SIG-M5 (cell line): ENCODE results near the gene TES.
"Not testable (repeated sequence)": the region's sequence is repeated elsewhere in the genome, so short reads cannot be mapped to it uniquely, and the experiment has no call there.

Experiments
- DNase-seq: peaks from one replicate; lab custom pipeline; 2025; lab: John Stamatoyannopoulos, UW

TES gene

GRCh38 chr7:116223588-116223987 is 13.2 kb downstream of the TES start:
- no peak for DNase-seq

- DNase-seq, result no peak
These were observed 14.3 kb downstream of the TES start for GRCh38 chr7:116224492-116225098.

- no peak for DNase-seq
These were observed 15.5 kb downstream of the TES start for GRCh38 chr7:116225860-116226259.

GRCh38 chr7:116226664-116227063 is 16.3 kb downstream of the TES start:
- DNase-seq, result no peak

GRCh38 chr7:116227678-116228239 is 17.4 kb downstream of the TES start:
- DNase-seq, result no peak

DNA sequence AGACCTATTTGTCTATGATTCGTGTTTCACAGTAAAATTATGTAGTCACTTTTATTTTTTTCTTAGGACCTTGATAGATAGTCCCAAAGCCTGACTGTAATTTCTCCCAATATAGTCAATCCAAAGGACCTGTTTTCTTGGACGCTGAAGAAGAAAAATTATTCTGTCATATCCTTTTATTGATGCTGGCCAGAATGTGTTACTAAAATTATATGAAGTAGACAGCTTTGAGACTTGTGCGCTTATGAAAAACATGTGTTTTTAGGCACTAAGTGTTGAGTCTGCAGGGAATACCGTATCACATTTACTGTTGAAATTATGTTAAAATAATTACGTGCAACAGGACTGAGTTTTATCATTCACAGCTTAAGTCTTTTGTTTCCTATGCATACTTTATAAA is 17.9 kb downstream of the TES start:
- no peak for DNase-seq

DNA sequence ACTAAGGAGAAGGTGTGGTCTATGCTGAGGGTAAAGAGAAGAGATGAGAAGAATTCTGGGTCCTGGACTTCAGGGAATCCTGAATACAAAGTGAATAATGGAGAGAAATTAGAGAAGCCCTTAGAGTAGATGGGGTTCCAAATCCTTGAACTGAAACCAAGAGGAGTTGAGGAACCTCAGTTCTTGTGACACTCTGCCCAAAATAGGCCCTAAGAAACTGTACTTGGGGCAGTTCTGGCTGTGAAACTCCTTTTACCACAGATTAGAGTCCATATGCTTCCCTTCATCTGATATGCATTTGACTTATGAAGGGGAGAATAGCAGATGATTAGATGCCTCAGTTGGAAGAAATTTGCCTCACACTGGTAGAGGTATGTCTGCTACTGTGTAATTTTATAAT is 19.0 kb downstream of the TES start:
- no peak for DNase-seq

- DNase-seq, result no peak
These were observed 20.1 kb downstream of the TES start for GRCh38 chr7:116230191-116231005.

GRCh38 chr7:116231543-116231942 is 21.2 kb downstream of the TES start:
- DNase-seq, result no peak

DNA sequence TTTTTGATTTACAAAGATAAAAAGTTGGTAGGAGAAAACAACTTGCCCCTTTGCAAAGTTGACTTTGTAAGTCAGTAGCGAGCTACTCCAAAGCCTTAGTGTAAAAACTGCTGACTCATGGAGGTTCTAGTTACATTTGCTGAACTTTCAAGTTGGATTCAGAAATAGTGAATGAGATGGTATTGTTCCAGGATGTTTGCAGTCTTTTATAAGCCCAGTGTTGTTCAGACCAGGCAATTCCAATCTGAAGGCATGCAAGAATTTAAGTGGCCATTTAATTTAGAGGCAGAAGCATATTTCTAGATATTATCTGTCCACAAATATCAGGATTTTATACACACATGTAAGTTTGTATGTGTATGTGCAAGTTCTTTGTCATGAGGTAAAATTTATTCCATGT is 21.6 kb downstream of the TES start:
- DNase-seq, result no peak

- DNase-seq, result no peak
These were observed 22.0 kb downstream of the TES start for GRCh38 chr7:116232350-116232749.

DNA sequence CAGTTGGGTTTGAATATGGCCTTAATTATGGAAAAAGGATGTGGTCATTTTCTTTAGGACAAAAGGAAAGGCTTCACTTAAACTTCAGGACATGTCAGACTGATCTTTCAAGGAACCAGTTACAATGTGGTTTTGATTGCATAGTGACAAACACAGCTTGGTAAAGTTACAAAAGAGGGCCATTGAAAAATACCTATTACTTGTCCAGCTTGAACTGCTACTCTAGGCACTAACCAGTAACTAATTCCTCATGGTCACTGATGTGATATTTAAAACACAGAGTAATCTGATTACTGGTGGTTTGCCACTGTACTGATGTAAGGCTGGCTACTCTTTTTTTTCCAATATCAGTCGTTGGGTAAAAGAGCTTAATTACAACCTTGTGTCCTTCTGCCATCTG is 22.6 kb downstream of the TES start:
- no peak for DNase-seq

- no peak for DNase-seq
These were observed 24.3 kb downstream of the TES start for GRCh38 chr7:116234517-116235200.

GRCh38 chr7:116235380-116235779 is 25.0 kb downstream of the TES start:
- DNase-seq, result no peak

- no peak for DNase-seq
These were observed 25.8 kb downstream of the TES start for GRCh38 chr7:116236020-116236630.

- DNase-seq, result no peak
These were observed 28.7 kb downstream of the TES start for GRCh38 chr7:116239020-116239419.

DNA sequence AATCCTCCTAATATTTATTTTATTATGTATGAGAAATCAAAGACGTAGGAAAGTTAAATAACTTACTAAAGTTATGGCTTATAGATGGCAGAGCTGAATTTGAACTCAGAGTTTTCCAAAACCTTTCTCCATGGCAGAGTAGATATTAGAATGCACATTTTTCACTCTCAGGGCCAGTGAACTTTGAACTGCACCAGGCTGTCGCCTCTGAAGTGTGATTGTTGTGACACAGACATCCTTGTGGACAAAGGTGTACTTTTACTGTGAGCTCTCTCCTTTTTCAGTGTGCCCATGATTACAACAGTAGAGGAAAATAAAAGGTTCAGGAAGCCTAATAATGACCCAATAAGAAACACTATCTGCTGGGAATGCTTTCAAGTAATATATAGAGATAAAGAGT is 29.1 kb downstream of the TES start:
- DNase-seq, result no peak

DNA sequence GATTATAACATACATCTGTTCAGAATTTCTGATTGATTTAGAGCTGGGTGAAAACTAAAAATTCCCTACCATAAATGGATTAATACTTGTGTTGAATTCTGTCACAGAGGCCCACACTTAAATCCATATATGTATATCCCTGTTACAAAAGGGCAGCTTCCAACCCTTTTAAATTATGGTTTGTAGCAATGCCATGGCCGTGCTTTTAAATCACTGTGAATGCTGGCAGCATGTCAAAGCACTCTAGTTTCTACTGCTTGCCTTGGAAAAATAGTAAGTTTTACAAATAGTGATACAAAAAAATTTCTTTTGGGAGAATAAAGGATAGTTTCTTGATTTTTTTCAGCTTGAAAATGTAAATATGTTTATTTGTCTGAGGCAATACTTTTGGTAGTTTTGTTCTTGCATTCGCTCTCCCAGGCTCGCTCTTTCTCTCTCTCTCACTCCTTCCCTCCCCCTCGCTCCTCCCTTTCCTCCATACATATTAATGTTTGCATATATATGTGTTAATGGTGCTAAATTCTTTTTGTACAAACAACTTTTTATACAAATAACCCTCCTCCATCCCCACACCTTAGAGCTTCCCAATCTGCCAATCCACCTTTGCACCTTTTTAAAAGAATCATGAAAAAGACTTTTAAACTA is 29.8 kb downstream of the TES start:
- no peak for DNase-seq

DNA sequence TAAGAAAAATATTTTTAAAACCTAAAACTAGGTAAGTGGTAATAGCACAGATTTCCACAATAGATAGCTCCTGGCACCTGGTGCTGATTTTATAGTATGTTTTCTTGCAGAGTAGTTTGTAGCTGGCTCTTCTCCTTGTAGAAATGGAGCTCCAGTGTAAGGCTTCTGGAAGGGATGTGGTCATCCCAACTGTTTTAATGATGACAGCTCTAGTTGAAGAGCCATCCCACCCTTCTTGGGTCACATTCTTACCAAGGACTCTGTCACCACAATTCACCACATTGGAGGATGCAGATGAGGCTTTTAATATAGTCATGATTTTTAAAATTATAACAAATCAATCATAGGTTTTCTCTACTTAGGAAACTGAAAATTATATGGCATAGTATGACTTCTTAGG is 31.0 kb downstream of the TES start:
- no peak for DNase-seq

- no peak for DNase-seq
These were observed 31.8 kb downstream of the TES start for GRCh38 chr7:116242178-116242577.

DNA sequence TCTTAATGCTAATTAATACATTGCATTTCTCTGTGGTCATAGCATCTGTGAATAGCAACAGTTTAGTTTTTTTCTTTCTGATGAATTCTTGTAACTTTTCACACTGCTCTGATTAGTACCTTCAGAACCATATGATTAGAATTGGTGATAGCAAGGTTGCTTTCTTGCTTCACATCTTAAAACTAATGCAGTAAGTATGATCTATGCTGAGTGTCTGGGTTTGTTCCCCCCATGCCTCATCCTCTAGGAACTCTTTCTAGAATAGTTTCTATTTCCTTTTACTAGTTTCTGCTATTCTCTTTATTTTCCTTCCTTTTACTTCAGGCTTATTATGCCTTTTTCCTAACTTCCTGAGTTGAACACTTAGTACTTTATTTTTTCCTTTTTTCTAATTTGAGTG is 32.4 kb downstream of the TES start:
- DNase-seq, result no peak

DNA sequence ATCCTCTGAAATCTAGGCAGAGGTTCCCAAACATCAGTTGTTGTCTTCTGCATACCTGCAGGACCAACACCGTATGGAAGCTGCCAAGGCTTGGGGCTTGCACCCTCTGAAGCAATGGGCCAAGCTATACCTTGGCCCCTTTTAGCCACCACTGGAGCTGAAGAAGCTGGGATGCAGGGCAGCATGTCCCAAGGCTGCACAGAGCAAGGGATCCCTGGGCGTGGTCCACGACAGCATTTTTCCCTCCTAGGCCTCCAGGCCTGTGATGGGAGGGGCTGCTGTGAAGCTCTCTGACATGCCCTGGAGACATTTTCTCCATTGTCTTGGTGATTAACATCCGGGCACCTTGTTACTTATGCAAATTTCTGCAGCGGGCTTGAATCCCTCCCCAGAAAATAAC is 34.5 kb downstream of the TES start:
- not testable (repeated sequence) for DNase-seq
